EH (cell line): ENCODE measurements around the gene HAUS2.
"Not testable (repeated sequence)": the region's sequence is repeated elsewhere in the genome, so short reads cannot be mapped to it uniquely, and the experiment has no call there.

Source experiments
- DNase-seq: peaks from one replicate; pipeline ENCODE4 v3.0.0-alpha.2; 2015; ENCODE audit warnings: low read depth

Gene HAUS2

GRCh38 chr15:42576040-42576594 lies 27.5 kb downstream of the HAUS2 start:
- DNase-seq, result no peak

- no peak for DNase-seq
These were observed 28.1 kb downstream of the HAUS2 start for GRCh38 chr15:42576776-42577175.

- DNase-seq, result peak; percentile 72
These were observed 28.9 kb downstream of the HAUS2 start for GRCh38 chr15:42577514-42578031.

GRCh38 chr15:42578984-42579537 lies 30.4 kb downstream of the HAUS2 start:
- DNase-seq, result no peak

- DNase-seq, result peak; percentile 86
These were observed 32.7 kb downstream of the HAUS2 start for GRCh38 chr15:42581272-42581730.

GRCh38 chr15:42582569-42583375 lies 34.1 kb downstream of the HAUS2 start:
- no peak for DNase-seq

GRCh38 chr15:42584031-42584765 lies 35.6 kb downstream of the HAUS2 start:
- peak; percentile 25 for DNase-seq

GRCh38 chr15:42590619-42591237 lies 42.1 kb downstream of the HAUS2 start:
- DNase-seq, result no peak

GRCh38 chr15:42591238-42591934 lies 42.7 kb downstream of the HAUS2 start:
- peak; percentile 78 for DNase-seq

GRCh38 chr15:42592716-42593115 lies 44.1 kb downstream of the HAUS2 start:
- DNase-seq, result no peak

- DNase-seq, result peak; percentile 17
These were observed 44.5 kb downstream of the HAUS2 start for GRCh38 chr15:42593143-42593542.

GRCh38 chr15:42594095-42594494 lies 45.5 kb downstream of the HAUS2 start:
- DNase-seq, result no peak

- no peak for DNase-seq
These were observed 47.1 kb downstream of the HAUS2 start for GRCh38 chr15:42595626-42596240.

- DNase-seq, result not testable (repeated sequence)
These were observed 52.7 kb downstream of the HAUS2 start for GRCh38 chr15:42601316-42601715.

GRCh38 chr15:42602501-42602900 lies 53.9 kb downstream of the HAUS2 start:
- no peak for DNase-seq

- no peak for DNase-seq
These were observed 55.3 kb downstream of the HAUS2 start for GRCh38 chr15:42603978-42604377.

- DNase-seq, result peak; percentile 54
These were observed 56.5 kb downstream of the HAUS2 start for GRCh38 chr15:42604894-42605744.

GRCh38 chr15:42605796-42606195 lies 57.2 kb downstream of the HAUS2 start:
- DNase-seq, result no peak

GRCh38 chr15:42608110-42608531 lies 59.5 kb downstream of the HAUS2 start:
- peak; percentile 14 for DNase-seq
